Panc1 (cell line): Measurements from ENCODE around the gene NPAS2. TPM values are rescaled to one million over a fixed set of nuclear protein-coding genes. Genes with fewer than 3 reads are reported as not detected.

ENCODE experiments used
- ATAC-seq: fragments of 200-7000 bp; cut with Tn5 transposase; 2 replicates; pipeline ENCODE4 v1.9.1; 2020; ENCODE audit warnings: mild to moderate bottlenecking, moderate library complexity
- BruUV-seq: library from RNA; stranded (reverse); fragments of 400-500 nt; replicated peaks from 2 replicates; lab custom pipeline; 2021; lab: Mats Ljungman, UMichigan
- CTCF ChIA-PET: fragments of 300-600 bp; sonication (Branson Sonifier 250); formaldehyde crosslinking; loops from one replicate; lab custom pipeline; 2022; ENCODE audit warnings: antibody characterized with exemption; lab: Charles Lee
- POLR2A ChIA-PET: fragments of 300-600 bp; sonication (Branson Sonifier 250); formaldehyde crosslinking; loops from one replicate; lab custom pipeline; 2022; ENCODE audit warnings: antibody characterized with exemption; lab: Charles Lee
- DNase-seq: peaks from one replicate; pipeline ENCODE4 v3.0.0-alpha.2; 2010; ENCODE audit warnings: low read depth, low spot score
- H3K27ac ChIP-seq: 2 replicates; pipeline ENCODE4 v1.5.1; 2011; ENCODE audit warnings: mild to moderate bottlenecking, low read length, inconsistent platforms
- H3K27me3 ChIP-seq: fragments of 200-500 bp; sonication (Bioruptor generic); 2 replicates; pipeline ENCODE4 v1.6.0; 2014; ENCODE audit warnings: low read length, inconsistent platforms; ENCODE audit not compliant: control insufficient read depth, insufficient read depth
- H3K36me3 ChIP-seq: fragments of 200-500 bp; sonication (Bioruptor generic); 2 replicates; pipeline ENCODE4 v1.5.1; 2014; ENCODE audit warnings: inconsistent platforms, mild to moderate bottlenecking, low read length, moderate library complexity; ENCODE audit not compliant: control insufficient read depth, insufficient read depth
- H3K4me1 ChIP-seq: 2 replicates; pipeline ENCODE4 v1.5.1; 2011; ENCODE audit warnings: inconsistent platforms, mild to moderate bottlenecking, low read length, moderate library complexity; ENCODE audit not compliant: control insufficient read depth, insufficient read depth
- H3K4me3 ChIP-seq, 2 experiments: 2 replicates each; pipeline ENCODE4 v1.5.1; 2011 to 2012; ENCODE audit warnings: low read depth in 2 of 2, low read length in 2 of 2, mild to moderate bottlenecking in 2 of 2, inconsistent platforms in 1 of 2, moderate library complexity in 1 of 2
- H3K9me3 ChIP-seq: fragments of 200-500 bp; sonication (Bioruptor generic); 2 replicates; pipeline ENCODE4 v1.5.1; 2014; ENCODE audit warnings: low read depth, mild to moderate bottlenecking, inconsistent platforms, low read length, moderate library complexity; ENCODE audit not compliant: control insufficient read depth, insufficient read depth
- POLR2AphosphoS5 ChIP-seq: IDR thresholded peaks from 2 replicates; pipeline ENCODE4 v1.6.1; 2012; ENCODE audit warnings: mild to moderate bottlenecking, low read depth, low read length, moderate library complexity
- SIN3A ChIP-seq: IDR thresholded peaks from 2 replicates; pipeline ENCODE4 v1.6.1; 2012; ENCODE audit warnings: low read depth, mild to moderate bottlenecking, low read length, moderate library complexity, borderline replicate concordance; ENCODE audit not compliant: insufficient read depth
- TCF7L2 ChIP-seq: IDR thresholded peaks from 2 replicates; pipeline ENCODE4 v1.6.1; 2011; ENCODE audit warnings: mild to moderate bottlenecking, low read depth, low read length, inconsistent platforms
- in situ Hi-C: cut with HindIII; loops from 2 replicates; pipeline ENCODE4 v1.10.0; 2016; ENCODE audit warnings: low sequenced_read_pairs, low pct_unique_long_range_greater_than_20kb
- intact Hi-C: fragments of 100-400 bp; cut with micrococcal nuclease; formaldehyde crosslinking; loops from one replicate; pipeline ENCODE4 v1.10.0; 2022; ENCODE audit not compliant: unreplicated experiment
- total RNA-seq: library from RNA; stranded (reverse); gene quantifications from one replicate; pipeline ENCODE4 v1.2.1, GENCODE V29; 2021; ENCODE audit not compliant: unreplicated experiment
- TF ChIP-seq, protein P1 (sequence below): fragments of 450-650 bp; IDR thresholded peaks from 2 replicates; pipeline ENCODE4 v1.5.1; 2017; ENCODE audit warnings: mild to moderate bottlenecking
- TF ChIP-seq, protein P2 (sequence below), 2 experiments: IDR thresholded peaks; 2 replicates each; pipeline ENCODE4 v1.6.1; 2011 to 2012; ENCODE audit warnings: low read depth in 2 of 2, control low read depth in 1 of 2, low read length in 1 of 2, mild to moderate bottlenecking in 1 of 2, moderate library complexity in 1 of 2; ENCODE audit not compliant: insufficient read depth in 1 of 2

NPAS2 gene
- total RNA-seq, 1 experiment from 2014 or later = 72.8 TPM

DNA sequence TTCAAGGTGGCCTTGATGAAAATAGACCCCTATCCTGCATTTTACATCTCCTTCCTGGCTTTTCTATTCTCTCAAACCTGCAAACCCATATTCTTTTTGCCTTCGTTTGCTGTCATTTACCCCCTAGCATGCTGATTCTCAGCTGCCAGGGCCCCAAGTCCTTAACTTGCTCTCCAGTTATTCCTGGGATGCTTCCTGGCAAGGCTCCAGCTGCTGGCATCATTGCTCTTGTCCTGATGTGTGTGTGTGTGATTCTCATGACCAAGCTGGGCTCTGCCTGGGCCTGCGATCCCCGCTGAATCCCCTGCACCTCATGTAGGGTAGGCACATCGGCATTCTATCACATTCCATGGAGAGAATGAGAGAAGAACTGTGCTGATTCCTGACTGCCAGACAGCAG is 11.9 kb downstream of the NPAS2 start:
- no TSS peak for BruUV-seq
- no peaks in the 10 kb centered on the region; the same call in 1 of the 2 replicates for H3K9me3 ChIP-seq
- TF ChIP-seq POLR2AphosphoS5 (no peak), TCF7L2 (no peak), SIN3A (no peak)
- TF ChIP-seq, protein P1, sequence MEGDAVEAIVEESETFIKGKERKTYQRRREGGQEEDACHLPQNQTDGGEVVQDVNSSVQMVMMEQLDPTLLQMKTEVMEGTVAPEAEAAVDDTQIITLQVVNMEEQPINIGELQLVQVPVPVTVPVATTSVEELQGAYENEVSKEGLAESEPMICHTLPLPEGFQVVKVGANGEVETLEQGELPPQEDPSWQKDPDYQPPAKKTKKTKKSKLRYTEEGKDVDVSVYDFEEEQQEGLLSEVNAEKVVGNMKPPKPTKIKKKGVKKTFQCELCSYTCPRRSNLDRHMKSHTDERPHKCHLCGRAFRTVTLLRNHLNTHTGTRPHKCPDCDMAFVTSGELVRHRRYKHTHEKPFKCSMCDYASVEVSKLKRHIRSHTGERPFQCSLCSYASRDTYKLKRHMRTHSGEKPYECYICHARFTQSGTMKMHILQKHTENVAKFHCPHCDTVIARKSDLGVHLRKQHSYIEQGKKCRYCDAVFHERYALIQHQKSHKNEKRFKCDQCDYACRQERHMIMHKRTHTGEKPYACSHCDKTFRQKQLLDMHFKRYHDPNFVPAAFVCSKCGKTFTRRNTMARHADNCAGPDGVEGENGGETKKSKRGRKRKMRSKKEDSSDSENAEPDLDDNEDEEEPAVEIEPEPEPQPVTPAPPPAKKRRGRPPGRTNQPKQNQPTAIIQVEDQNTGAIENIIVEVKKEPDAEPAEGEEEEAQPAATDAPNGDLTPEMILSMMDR = no peak
- TF ChIP-seq, protein P2, sequence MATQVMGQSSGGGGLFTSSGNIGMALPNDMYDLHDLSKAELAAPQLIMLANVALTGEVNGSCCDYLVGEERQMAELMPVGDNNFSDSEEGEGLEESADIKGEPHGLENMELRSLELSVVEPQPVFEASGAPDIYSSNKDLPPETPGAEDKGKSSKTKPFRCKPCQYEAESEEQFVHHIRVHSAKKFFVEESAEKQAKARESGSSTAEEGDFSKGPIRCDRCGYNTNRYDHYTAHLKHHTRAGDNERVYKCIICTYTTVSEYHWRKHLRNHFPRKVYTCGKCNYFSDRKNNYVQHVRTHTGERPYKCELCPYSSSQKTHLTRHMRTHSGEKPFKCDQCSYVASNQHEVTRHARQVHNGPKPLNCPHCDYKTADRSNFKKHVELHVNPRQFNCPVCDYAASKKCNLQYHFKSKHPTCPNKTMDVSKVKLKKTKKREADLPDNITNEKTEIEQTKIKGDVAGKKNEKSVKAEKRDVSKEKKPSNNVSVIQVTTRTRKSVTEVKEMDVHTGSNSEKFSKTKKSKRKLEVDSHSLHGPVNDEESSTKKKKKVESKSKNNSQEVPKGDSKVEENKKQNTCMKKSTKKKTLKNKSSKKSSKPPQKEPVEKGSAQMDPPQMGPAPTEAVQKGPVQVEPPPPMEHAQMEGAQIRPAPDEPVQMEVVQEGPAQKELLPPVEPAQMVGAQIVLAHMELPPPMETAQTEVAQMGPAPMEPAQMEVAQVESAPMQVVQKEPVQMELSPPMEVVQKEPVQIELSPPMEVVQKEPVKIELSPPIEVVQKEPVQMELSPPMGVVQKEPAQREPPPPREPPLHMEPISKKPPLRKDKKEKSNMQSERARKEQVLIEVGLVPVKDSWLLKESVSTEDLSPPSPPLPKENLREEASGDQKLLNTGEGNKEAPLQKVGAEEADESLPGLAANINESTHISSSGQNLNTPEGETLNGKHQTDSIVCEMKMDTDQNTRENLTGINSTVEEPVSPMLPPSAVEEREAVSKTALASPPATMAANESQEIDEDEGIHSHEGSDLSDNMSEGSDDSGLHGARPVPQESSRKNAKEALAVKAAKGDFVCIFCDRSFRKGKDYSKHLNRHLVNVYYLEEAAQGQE (IDR thresholded peaks at IDR 0.05; ENCODE audit: insufficient read depth in 1 of 2, low read depth in 2 of 2, low read length in 1 of 2) = no peak
- ATAC-seq (peak; percentile 10; the same call in 1 of the 2 replicates), DNase-seq (no peak)
- no peak overlapping the region for H3K4me3 ChIP-seq
- CTCF ChIA-PET = no interaction called here
- intact Hi-C loops = no loop called here
- POLR2A ChIA-PET = no interaction called here
- peaks cover 22% of the 10 kb centered on the region for H3K4me1 ChIP-seq
- H3K36me3 ChIP-seq = no peaks in the 10 kb centered on the region
- in situ Hi-C loops = no loop called here
- no peaks in the 10 kb centered on the region for H3K27me3 ChIP-seq
- H3K27ac ChIP-seq = no peak overlapping the region

DNA sequence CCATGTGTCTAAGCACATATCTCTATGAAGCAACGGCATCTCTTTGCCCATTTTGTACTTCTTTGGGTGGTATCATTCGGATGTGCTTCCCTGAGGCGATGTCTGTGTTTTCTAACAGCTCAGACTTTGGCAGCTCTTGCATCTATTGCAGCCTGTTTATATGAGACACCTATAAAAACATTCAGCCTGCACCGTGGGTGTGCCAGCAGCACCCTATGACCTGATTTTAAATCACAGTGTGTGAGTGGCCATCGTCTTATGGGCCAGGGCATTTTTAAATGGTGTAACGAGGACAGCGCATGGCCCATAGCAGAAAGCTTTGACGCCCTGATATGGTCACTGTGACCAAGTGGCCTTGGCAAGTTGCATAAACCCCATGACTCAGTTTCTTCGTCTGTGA is 12.9 kb downstream of the NPAS2 start:
- Histone ChIP-seq H3K36me3 (no peaks in the 10 kb centered on the region), H3K9me3 (no peaks in the 10 kb centered on the region), H3K4me1 (peaks cover 22% of the 10 kb centered on the region), H3K27me3 (no peaks in the 10 kb centered on the region), H3K27ac (no peak overlapping the region), H3K4me3 (no peak overlapping the region)
- no peak for DNase-seq
- peak; percentile 50; the same call in 1 of the 2 replicates for ATAC-seq
- BruUV-seq = no TSS peak
- intact Hi-C loops (no loop called here), in situ Hi-C loops (no loop called here)
- ChIA-PET POLR2A (no interaction called here), CTCF (no interaction called here)
- TF ChIP-seq, protein P1 = no peak
- no peak for TF ChIP-seq TCF7L2
